ENCODE measurements around the gene GSTM3.

The GSTM3 gene

GRCh38 chr1:109773203-109773899 lies 32.5 kb upstream of the GSTM3 start:
- Histone ChIP-seq H3K36me3 (ENCODE audit: control insufficient read depth, low read length) (no peaks in the 10 kb centered on the region), H3K4me3 (ENCODE audit: low read length) (no peak overlapping the region), H4K20me1 (ENCODE audit: control insufficient read depth, insufficient read depth, low read depth, low read length) (no peaks in the 10 kb centered on the region), H3K79me2 (ENCODE audit: control insufficient read depth, low read length) (no peaks in the 10 kb centered on the region), H3K9me2 (replicated peaks; ENCODE audit: control insufficient read depth, low read length) (no peaks in the 10 kb centered on the region), H3K4me1 (ENCODE audit: control insufficient read depth, low read length) (no peaks in the 10 kb centered on the region), H3K9me3 (ENCODE audit: control insufficient read depth, insufficient read depth, low read length) (no peaks in the 10 kb centered on the region), H3K27ac (ENCODE audit: low read depth, low read length) (no peak overlapping the region), H3K27me3 (ENCODE audit: control insufficient read depth, low read length) (peaks cover 3% of the 10 kb centered on the region; the same call in 1 of the 2 replicates), H3K4me2 (ENCODE audit: low read length) (no peak overlapping the region), H3F3A (ENCODE audit: control insufficient read depth, insufficient read depth) (no peaks in the 10 kb centered on the region)
- TF ChIP-seq EZH2phosphoT487 (IDR thresholded peaks at IDR 0.05; ENCODE audit: borderline replicate concordance, low read length) (no peak), CTCF (IDR thresholded peaks at IDR 0.05; ENCODE audit: low read depth, low read length, poor library complexity, severe bottlenecking) (peak; percentile 81)

- H3K4me2 ChIP-seq (ENCODE audit: low read length), result no peak overlapping the region
- no peaks in the 10 kb centered on the region for H3K36me3 ChIP-seq (ENCODE audit: control insufficient read depth, low read length)
- H3K27ac ChIP-seq (ENCODE audit: low read depth, low read length), result no peak overlapping the region
- H3K9me3 ChIP-seq (ENCODE audit: control insufficient read depth, insufficient read depth, low read length), result no peaks in the 10 kb centered on the region
- no peaks in the 10 kb centered on the region for H3K9me2 ChIP-seq (replicated peaks; ENCODE audit: control insufficient read depth, low read length)
- H3K79me2 ChIP-seq (ENCODE audit: control insufficient read depth, low read length), result no peaks in the 10 kb centered on the region
- H3K27me3 ChIP-seq (ENCODE audit: control insufficient read depth, low read length), result peaks cover 3% of the 10 kb centered on the region; the same call in 1 of the 2 replicates
- H4K20me1 ChIP-seq (ENCODE audit: control insufficient read depth, insufficient read depth, low read depth, low read length), result no peaks in the 10 kb centered on the region
- no peaks in the 10 kb centered on the region for H3K4me1 ChIP-seq (ENCODE audit: control insufficient read depth, low read length)
- H3K4me3 ChIP-seq (ENCODE audit: low read length), result no peak overlapping the region
- no peak for TF ChIP-seq CTCF (IDR thresholded peaks at IDR 0.05; ENCODE audit: low read depth, low read length, poor library complexity, severe bottlenecking)
- no peak for TF ChIP-seq EZH2phosphoT487 (IDR thresholded peaks at IDR 0.05; ENCODE audit: borderline replicate concordance, low read length)
- H3F3A ChIP-seq (ENCODE audit: control insufficient read depth, insufficient read depth), result no peaks in the 10 kb centered on the region
Observed at GRCh38 chr1:109772658-109773202, 31.9 kb upstream of the GSTM3 start.

GRCh38 chr1:109771712-109772657 lies 31.1 kb upstream of the GSTM3 start:
- H3K9me2 ChIP-seq (replicated peaks; ENCODE audit: control insufficient read depth, low read length), result no peaks in the 10 kb centered on the region
- H3K36me3 ChIP-seq (ENCODE audit: control insufficient read depth, low read length), result no peaks in the 10 kb centered on the region
- no peak overlapping the region for H3K4me2 ChIP-seq (ENCODE audit: low read length)
- no peaks in the 10 kb centered on the region for H3K79me2 ChIP-seq (ENCODE audit: control insufficient read depth, low read length)
- H3K27me3 ChIP-seq (ENCODE audit: control insufficient read depth, low read length), result peaks cover 3% of the 10 kb centered on the region; the same call in 1 of the 2 replicates
- no peaks in the 10 kb centered on the region for H3K4me1 ChIP-seq (ENCODE audit: control insufficient read depth, low read length)
- H3K4me3 ChIP-seq (ENCODE audit: low read length), result no peak overlapping the region
- TF ChIP-seq CTCF (IDR thresholded peaks at IDR 0.05; ENCODE audit: low read depth, low read length, poor library complexity, severe bottlenecking) (no peak), EZH2phosphoT487 (IDR thresholded peaks at IDR 0.05; ENCODE audit: borderline replicate concordance, low read length) (no peak)
- H3F3A ChIP-seq (ENCODE audit: control insufficient read depth, insufficient read depth), result no peaks in the 10 kb centered on the region
- H3K27ac ChIP-seq (ENCODE audit: low read depth, low read length), result no peak overlapping the region
- no peaks in the 10 kb centered on the region for H4K20me1 ChIP-seq (ENCODE audit: control insufficient read depth, insufficient read depth, low read depth, low read length)
- H3K9me3 ChIP-seq (ENCODE audit: control insufficient read depth, insufficient read depth, low read length), result no peaks in the 10 kb centered on the region

Measured in DOHH2 (cell line).